ENCODE results near the gene KLHL13.

GRCh38 chrX:117895418-117895817, 221.2 kb downstream of the KLHL13 start:
- TF ChIP-seq CTCF (optimal IDR thresholded peaks at IDR 0.05 in 1 of 3, IDR thresholded peaks at IDR 0.05 in 1 of 3, conservative IDR thresholded peaks at IDR 0.05 in 1 of 3; ENCODE audit: extremely low read depth in 1 of 3, insufficient read depth in 2 of 3, low read length in 3 of 3) (no peak), EZH2 (IDR thresholded peaks at IDR 0.05; ENCODE audit: low read length) (no peak)
